Right kidney (tissue), 1 donor: ENCODE data around the gene ZNF814.
A peak's percentile ranks its signal among the peaks of the same experiment; 100 is the strongest.
"Not testable (repeated sequence)": the region's sequence is repeated elsewhere in the genome, so short reads cannot be mapped to it uniquely, and the experiment has no call there.

Experiments used
- DNase-seq: peaks from one replicate; pipeline ENCODE4 v3.0.0-alpha.2; 2016

ZNF814 gene

GRCh38 chr19:57819475-57820148 is 69.2 kb downstream of the ZNF814 start:
- DNase-seq: peak; percentile 74

GRCh38 chr19:57818378-57818777 is 70.5 kb downstream of the ZNF814 start:
- DNase-seq: no peak

DNA sequence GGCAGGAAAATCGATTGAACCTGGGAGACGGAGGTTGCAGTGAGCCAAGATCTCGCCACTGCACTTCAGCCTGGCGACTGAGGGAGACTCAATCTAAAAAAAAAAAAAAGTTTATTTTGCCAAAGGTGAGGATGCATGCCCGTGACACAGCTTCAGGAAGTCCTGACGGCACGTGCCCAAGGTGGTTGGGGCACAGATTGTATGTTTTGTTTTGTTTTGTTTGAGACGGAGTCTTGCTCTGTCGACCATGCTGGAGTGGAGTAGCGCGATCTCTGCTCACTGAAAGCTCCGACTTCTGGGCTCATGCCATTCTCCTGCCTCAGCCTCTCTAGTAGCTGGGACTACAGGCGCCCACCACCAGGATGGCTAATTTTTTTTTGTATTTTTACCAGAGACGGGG is 70.9 kb downstream of the ZNF814 start:
- DNase-seq: no peak

DNA sequence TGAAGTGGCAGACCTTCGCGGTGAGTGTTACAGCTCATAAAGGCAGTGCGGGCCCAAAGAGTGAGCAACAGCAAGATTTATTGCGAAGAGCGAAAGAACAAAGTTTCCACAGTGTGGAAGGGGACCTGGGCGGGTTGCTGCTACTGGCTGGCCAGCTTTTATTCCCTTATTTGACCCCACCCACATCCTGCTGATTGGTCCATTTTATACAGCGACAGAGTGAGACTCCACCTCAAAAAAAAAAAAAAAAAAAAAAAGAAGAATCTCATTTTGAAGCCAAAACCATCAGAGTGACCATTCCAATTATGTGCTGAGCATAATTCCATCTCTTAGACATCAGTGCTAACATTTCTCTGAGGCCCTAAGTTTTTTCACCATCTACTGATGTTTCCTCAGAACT is 72.2 kb downstream of the ZNF814 start:
- DNase-seq: no peak

DNA sequence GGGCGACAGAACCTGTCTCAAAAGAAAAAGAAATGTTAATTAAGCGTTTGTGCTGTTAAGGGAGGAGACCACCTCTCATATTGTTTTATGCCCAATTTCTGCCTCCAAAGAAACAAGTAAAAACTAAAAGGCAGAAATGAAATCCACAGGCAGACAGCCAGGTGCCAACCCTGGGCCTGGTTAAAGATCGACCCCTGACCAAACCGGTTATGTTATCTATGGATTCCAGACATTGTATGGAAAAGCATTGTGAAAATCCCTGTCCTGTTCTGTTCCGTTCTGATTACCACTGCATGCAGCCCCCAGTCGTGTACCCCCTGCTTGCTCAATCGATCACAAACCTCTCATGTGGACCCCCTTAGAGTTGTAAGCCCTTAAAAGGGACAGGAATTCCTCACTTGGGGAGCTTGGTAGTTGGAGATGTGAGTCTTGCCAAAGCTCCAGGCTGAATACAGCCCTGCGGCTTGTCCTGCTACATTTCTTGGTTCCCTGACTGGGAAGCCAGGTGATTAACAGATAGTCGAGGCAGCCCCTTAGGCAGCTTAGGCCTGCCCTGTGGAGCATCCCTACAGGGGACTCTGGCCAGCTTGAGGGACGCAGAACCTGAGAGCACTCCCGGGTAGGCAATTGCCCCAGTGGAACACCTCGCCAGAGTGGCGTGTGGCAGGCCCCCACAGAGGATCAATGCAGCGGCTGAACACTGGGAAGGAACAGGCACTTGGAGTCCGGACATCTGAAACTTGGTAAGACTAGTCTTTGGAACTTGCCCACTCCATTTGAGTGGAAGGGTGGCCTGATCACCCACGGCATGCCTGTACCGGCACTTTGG is 73.4 kb downstream of the ZNF814 start:
- DNase-seq: no peak

- peak; percentile 83 for DNase-seq
These were observed 74.2 kb downstream of the ZNF814 start, which contains the start of gene ZNF552 for GRCh38 chr19:57814505-57815246. Gene ZNF552, minus strand, starts transcription at chr19:57814913. Its CDS starts 170 bp downstream, at chr19:57814743.

GRCh38 chr19:57813919-57814504 is 74.8 kb downstream of the ZNF814 start:
- DNase-seq: no peak

DNA sequence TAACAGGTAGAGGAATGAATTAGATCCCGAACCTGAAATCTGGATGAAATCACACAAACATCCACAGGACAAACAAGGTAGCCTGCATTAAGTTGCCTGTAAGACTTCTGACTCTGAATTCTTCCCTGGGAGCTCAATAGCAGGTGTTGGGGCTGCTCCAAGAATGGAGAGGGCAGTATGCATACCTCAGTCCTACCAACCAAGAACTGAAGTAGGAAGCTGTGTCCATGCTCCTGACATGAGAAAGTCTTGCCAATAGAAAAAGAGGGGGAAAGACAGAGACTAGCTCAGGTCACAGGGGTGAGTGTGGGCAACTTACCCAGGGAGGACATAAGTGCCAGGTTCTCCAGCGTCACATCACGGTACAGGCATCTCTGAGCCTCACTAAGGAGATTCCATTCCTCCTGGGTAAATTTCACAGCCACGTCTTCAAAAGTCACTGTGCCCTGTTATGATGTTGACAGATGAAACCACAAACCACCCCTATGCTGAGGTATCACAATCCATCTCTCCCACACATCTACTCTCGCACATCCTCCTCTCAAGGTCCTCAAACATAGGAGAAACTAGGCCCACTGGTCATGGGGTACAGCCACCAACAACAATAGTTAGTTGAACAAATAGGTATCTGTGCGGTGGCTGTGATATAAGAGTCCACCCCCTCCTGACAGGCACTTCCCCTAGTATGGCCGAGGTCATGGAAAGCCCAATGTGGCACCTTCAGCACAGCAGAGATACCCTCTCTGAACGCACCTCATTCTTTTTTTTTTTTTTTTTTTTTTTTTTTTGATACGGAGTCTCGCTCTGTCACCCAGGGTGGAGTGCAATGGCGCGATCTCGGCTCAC is 75.6 kb downstream of the ZNF814 start:
- not testable (repeated sequence) for DNase-seq

GRCh38 chr19:57812226-57812625 is 76.6 kb downstream of the ZNF814 start:
- no peak for DNase-seq

GRCh38 chr19:57810410-57811295 is 78.2 kb downstream of the ZNF814 start:
- not testable (repeated sequence) for DNase-seq

DNA sequence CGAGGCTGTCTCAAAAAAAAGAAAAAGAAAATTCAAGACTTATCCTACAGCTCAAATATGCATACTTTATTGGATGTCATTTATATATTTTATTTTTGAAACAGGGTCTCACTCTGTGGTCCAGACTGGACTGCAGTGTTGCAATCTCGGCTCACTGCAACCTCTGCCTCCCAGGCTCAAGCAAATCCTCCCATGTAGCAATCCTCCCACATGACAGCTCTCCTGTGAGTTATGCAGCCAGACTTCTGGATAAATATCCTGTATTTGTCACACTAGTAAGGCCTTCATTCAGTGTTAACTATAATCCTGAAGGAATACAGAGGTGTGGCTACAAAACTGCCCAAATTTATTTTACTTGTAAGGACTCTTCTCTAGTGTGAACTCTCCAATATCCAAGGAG is 81.3 kb downstream of the ZNF814 start:
- DNase-seq: no peak

DNA sequence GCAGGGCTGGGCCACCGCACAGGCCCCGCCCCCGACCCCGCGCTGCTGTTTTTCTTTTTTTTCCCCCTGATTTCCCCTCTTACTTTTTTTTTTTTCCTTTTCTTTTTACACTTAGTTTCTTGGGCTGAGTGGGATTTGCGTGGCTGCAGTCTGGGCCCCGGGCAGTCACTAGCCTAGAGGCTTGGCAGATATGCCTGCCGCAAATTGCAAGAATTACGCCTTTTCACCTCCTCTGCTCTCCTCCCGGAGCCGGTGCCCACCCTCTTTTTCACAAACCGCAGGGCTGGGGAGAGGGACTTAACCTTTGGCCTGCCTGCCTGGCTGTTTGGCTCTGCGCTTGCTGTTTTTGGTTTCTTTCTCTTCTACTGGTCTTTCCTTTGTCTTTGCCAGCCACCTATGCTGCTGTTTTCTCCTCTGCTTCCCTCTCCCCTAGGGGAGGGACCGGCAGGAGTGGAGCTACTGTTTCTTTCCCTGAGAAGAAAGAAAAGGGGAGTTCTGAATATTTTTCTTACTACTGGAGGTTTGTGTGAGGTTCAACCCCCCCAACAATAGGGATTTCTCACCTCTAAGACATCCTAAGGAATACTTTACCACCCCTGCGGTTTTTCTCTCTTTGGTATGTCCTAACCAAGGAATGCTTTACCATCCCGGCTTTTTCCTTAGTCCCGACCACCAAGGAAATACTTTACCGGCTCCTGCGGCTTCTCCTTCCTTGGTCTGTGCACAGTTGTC is 85.1 kb downstream of the ZNF814 start:
- peak; percentile 82 for DNase-seq

GRCh38 chr19:57803265-57803593 is 85.6 kb downstream of the ZNF814 start:
- DNase-seq: no peak

GRCh38 chr19:57802269-57802668 is 86.6 kb downstream of the ZNF814 start:
- no peak for DNase-seq

DNA sequence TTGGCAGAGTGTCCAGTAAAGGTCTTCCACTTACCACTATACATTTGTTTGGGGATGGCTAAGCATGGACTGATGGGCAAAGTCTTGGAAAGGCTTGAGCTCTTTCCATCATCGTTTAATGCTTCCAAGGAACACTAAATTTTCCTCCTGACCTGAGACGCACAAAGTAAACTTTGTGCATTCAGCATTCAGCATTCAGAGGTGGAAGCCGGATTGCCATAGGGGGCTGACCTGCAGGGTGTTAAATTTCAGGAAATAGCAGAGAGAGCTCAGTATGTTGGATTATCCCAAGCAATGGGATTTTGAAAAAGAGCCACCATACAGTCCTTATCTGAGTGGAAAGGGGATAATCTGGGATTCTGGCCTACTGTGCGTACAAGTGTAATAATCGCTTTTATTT is 88.1 kb downstream of the ZNF814 start:
- no peak for DNase-seq
